Dermis blood vessel endothelial cell (primary cell): ENCODE data around the gene SGSM2. TPM values are rescaled to one million over a fixed set of nuclear protein-coding genes. Genes with fewer than 3 reads are reported as not detected.
A peak's percentile ranks its signal among the peaks of the same experiment; 100 is the strongest.

Experiments
- DNase-seq: peaks from one replicate; pipeline ENCODE4 v3.0.0; 2010
- total RNA-seq: library from RNA; depleted of rRNA; stranded (reverse); fragments of >200 nt; gene quantifications from 2 replicates; pipeline ENCODE4 v1.2.3, GENCODE V29; 2014

The SGSM2 gene
- total RNA-seq, 1 donor from 2014 or later = 70.3 TPM

GRCh38 chr17:2386400-2387085 is 49.2 kb downstream of the SGSM2 start:
- no peak for DNase-seq

GRCh38 chr17:2387086-2388019 is 50.1 kb downstream of the SGSM2 start:
- no peak for DNase-seq

- no peak for DNase-seq
Observed at GRCh38 chr17:2388020-2388682, 50.9 kb downstream of the SGSM2 start.

GRCh38 chr17:2388683-2389055 is 51.4 kb downstream of the SGSM2 start:
- DNase-seq = no peak

GRCh38 chr17:2390199-2390836 is 53.0 kb downstream of the SGSM2 start:
- no peak for DNase-seq

GRCh38 chr17:2391597-2392251 is 54.4 kb downstream of the SGSM2 start:
- DNase-seq = no peak

GRCh38 chr17:2392252-2393173 is 55.2 kb downstream of the SGSM2 start:
- DNase-seq = peak; percentile 97

GRCh38 chr17:2393174-2393953 is 56.1 kb downstream of the SGSM2 start:
- peak; percentile 92 for DNase-seq

- DNase-seq = no peak
Observed at GRCh38 chr17:2393954-2394749, 56.9 kb downstream of the SGSM2 start.

GRCh38 chr17:2394775-2395201 is 57.5 kb downstream of the SGSM2 start:
- DNase-seq = no peak

- peak; percentile 52 for DNase-seq
Observed at GRCh38 chr17:2395258-2396181, 58.2 kb downstream of the SGSM2 start.

GRCh38 chr17:2396192-2396567 is 58.9 kb downstream of the SGSM2 start:
- no peak for DNase-seq

GRCh38 chr17:2396568-2397246 is 59.4 kb downstream of the SGSM2 start:
- DNase-seq = peak; percentile 93

- DNase-seq = no peak
Observed at GRCh38 chr17:2397247-2398171, 60.2 kb downstream of the SGSM2 start.

GRCh38 chr17:2398182-2398581 is 60.9 kb downstream of the SGSM2 start:
- DNase-seq = no peak
